ENCODE measurements around the gene ATP1B3.

GRCh38 chr3:141955175-141955574 lies 78.7 kb downstream of the ATP1B3 start:
- no peak for TF ChIP-seq CTCF (IDR thresholded peaks at IDR 0.05; ENCODE audit: low read depth, low read length, poor library complexity, severe bottlenecking)
- no peak for TF ChIP-seq EZH2phosphoT487 (IDR thresholded peaks at IDR 0.05; ENCODE audit: borderline replicate concordance, low read length)
